Measurements from ENCODE around the gene OBP2A.
"Not testable (repeated sequence)": the region's sequence is repeated elsewhere in the genome, so short reads cannot be mapped to it uniquely, and the experiment has no call there.

OBP2A gene

DNA sequence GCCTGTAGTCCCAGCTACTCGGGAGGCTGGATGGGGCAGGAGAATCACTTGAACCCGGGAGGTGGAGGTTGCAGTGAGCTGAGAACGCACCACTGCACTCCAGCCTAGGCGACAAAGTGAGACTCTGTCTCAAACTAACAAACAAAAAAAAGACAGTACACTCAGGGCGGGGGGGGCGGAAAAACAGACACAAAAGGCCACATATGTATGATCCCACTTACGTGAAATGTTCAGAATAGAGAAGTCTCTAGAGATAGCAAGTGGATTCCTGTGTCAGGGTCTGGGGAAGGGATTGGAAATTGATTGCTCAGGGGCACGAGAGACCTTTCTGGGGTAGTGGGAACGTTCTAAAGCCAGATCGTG, 33.7 kb upstream of the OBP2A start:
- DNase-seq (ENCODE audit: low read depth), result no peak

DNA sequence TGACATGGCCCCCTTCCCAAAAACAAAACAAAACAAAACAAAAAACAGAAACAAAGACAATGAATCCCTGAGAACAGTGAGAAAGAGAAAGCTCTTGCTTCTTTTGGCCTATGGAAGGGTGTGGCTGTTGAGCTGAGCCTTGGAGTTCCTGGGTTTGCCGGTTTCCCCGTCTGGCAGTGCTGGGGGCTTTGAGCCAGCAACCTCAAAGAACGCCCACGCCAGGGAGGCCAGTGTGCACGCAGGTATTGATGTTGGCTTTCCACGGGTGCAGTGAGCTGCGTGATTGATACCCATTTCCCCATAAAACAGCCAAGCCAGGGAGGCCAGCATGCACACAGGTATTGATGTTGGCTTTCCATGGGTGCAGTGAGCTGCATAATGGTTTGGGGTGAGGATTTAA, 33.0 kb upstream of the OBP2A start:
- DNase-seq (ENCODE audit: low read depth), result no peak

DNA sequence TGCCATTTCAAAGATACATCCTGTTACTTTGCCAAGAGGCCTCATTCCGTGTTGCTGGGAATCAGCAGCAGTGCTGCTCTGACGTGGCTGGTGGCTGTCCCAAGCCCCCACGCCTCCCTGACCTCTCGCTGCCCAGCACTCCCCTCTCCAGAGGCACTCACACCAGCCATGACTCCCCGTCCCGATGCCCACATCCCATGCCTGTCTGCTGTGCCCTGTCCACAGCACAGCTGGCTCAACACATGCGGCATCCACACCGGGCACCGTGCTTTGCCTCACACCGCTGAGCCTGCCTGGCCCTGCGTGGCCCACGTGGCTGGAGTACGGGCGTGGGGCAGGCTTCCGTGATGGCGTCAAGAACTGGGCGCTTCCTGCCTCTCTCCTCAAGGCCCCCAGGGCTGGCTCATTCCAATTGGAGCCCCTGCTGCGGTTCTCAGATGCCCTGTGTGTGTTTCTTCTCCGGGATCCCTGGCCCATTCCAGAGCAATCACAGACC, 32.5 kb upstream of the OBP2A start:
- DNase-seq (ENCODE audit: low read depth), result no peak

DNA sequence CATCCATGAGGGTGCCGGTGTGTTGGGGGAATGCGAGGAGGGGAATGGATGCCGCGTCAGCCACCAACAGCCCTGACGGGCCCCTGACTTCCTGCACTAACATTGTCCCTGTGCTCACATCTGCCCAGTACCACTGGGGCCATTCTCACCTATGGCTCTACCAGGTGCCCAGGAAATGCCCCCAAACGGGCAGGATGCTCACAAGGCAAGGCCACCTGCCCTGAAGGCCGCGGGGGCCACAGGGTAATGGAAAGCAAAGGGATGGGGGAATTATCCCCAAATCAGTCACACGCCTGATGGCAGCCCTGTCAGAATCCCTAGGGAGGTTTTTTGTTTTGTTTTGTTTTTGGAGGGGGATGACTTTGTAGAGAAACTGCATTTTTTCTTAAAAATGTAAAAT, 32.0 kb upstream of the OBP2A start:
- not testable (repeated sequence) for DNase-seq (ENCODE audit: low read depth)

DNA sequence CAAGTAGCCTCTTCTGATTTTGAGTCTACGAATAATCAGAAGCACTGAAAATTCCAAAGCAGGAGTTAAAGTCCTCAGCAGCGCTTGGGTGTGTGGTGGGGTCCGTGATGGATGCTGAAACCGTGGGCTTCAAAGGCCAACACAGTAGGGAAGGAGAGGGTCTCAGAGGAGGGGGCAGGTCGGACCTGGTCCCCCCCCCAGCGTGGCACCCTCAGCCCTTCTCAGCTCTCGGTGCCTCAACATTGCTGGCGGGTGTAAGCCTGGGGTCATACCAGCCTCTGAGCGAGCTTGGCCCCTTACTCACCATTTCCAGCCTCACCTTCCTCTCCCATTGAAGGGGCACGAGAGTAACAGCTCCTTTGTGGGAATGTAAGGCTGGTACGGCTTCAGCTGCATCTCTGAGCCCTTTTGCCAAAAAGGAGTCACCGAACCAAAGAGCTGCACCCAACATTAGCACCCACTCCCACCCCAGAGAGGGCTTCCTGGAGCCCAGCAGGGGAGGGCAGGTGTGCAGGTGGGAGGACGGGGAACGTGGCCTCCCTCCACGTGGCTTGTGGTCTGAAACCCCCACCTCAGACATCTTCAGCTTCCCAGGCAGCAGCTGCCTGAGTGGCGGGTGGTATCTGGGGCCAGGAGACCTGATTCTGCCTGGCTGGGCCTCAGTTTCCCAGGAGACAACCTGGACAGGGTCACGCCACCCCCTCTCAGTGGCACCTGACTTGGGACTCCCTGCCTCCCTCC, 31.4 kb upstream of the OBP2A start:
- DNase-seq (ENCODE audit: low read depth), result no peak

DNA sequence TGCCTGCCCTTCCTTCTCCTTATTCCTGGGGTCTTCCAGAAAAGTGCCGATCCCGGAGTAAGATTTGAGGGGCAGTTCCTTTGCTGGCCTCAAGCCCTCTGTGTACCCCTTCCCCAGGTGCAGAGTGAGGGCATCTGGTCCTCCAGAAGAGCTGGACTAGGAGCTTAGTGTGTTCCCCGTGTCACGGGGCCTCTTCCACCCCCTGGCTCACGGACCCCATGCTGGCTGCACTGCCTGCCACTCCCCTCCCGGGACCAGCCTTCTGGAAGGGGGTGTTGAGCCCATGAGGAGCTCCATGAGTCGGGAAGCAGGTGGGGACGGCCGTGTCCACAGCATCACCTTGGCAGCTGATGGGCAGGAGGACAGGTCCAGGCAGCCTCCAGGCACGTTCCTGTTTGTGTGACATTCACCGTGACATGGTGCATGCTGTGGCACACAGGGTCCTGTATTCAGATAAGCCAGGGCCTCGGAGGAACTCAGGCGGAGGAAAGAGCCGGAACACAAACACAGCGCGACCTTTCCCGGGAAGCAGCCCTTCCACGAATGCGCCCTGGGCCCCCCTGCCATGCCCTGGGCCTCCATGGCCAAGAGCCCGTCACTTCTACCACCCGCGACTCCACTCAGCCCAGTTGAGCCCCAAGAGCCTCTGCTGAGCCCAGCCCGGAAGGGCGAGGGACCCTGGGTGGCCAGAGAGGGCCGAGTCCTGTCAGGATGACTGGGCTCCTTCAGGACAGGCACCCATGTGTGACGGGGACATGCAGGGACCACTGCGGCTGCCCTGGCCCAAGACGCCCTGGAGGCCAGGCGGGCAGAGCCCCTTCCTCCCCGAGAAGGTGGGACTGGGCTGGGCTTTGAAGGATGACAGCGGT, 30.6 kb upstream of the OBP2A start:
- DNase-seq (ENCODE audit: low read depth), result no peak

DNA sequence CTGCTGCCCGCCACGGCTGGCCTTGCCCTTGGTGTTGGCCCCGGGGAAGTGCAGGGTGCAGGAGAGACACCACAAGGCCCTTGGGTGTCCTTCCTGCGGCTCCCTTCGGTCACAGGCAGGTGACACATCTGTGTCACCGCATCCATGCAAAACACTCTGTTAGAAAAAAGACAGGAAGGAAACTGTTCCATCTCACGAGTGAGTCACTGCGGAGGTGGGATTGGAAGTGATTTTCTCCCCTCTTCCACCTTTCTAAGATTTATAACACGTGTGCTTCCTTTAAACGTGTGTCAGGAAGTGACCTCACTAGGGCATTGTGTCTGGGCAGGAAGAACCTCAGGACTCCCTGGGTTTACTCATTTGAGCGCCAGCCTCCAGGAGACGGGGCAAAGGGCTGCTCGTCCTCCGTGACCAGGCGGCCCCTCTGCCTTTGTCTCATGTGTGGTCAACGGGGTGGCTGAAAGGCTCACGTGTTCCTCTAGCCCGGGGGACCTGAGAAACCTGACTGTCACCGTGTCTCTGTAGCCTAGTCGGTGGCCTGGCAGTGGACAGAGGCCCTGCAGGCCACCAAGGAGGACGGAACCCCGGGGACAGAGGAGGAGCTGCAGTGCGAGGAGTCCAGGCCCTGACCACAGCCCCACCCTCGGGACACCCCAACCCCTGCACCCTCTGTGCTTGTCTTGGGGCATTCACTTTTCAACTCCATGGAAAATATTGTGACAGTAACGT, 29.6 kb upstream of the OBP2A start:
- DNase-seq (ENCODE audit: low read depth), result no peak

DNA sequence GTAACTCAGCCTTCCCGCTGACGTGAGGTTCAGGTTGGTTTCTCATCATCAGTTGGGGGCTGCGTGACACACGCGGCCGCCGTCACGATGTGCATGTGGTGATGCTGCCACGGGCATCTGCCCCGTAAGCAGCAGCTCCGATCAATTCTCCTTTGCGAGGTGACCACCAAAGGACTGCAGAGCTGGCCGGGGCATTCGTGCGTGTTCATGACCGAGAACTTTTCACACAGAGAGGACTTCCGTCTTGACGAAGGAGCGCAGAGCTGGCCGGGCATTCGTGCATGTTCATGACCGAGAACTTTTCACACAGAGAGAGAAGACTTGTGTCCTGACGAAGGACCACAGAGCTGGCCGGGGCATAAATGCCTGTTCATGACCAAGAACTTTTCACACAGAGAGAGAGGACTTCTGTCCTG, 28.5 kb upstream of the OBP2A start:
- no peak for DNase-seq (ENCODE audit: low read depth)

DNA sequence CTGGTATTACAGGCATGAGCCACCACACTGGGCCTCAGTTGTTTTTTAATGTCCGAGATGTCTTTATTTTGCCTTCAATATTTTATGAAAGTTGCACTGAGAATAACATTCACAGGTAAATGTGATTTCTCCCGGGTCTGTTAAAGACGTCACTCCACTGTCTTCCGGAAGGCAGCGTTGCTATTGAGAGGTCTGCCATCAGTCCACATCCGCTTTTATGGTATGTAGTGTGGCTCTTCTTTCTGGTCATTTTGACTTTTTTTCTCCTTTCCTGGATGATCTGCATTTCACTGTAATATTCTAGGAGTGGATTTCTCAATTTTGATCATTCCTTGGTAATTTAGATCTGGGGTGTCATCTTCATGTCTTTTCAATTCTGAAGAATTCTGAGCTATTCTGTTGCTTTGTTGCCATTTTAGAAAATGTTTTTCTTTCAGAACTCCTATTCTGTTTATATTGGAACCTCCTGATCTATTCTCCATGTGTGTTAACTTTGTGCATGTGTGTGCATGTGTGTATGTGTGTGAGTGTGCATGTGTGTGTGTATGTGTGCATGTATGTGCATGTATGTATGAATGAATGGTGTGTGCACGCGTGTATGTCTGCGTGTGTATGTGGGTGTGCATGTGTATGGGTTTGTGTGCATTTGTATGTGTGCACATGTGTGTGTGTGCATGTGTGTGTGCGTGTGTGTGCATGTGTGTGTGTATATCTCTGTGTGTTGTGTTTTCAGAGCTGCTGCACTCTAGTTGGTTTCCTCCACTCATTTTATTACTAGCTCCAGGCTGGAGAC, 26.6 kb upstream of the OBP2A start:
- no peak for DNase-seq (ENCODE audit: low read depth)

DNA sequence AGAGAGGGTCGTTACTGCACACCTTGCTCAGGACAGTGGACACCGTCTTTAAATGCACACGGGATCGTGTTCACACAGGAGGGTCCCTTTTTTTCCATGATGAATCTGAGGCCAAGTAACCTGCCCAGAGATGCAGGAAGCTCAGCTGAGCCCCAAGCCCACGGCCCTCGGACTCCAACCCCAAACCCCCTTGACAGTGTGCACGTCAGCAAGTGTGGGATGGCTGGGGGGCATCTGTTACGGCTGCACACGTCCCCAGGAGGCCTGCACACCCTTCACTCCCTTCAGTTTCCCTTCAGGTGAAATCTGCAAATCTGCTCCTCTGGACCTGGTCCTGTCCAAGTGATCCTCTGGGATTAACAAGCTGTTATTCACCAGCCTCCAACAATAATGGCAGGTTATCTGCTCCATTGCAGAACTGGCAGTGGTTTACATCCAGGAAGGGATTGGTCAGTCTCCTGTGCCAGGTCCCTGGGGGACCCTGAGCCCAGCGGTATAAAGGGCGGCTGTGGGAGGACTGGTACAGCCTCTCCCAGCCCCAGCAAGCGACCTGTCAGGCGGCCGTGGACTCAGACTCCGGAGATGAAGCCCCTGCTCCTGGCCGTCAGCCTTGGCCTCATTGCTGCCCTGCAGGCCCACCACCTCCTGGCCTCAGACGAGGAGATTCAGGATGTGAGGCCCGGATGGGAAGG, 24.9 kb upstream of the OBP2A start, which contains the start of gene LCN1:
LCN1 (plus strand) TSS at position 525 of the 692 bp plus-strand sequence; CDS start at position 583, 58 bp downstream.
- no peak for DNase-seq (ENCODE audit: low read depth)

DNA sequence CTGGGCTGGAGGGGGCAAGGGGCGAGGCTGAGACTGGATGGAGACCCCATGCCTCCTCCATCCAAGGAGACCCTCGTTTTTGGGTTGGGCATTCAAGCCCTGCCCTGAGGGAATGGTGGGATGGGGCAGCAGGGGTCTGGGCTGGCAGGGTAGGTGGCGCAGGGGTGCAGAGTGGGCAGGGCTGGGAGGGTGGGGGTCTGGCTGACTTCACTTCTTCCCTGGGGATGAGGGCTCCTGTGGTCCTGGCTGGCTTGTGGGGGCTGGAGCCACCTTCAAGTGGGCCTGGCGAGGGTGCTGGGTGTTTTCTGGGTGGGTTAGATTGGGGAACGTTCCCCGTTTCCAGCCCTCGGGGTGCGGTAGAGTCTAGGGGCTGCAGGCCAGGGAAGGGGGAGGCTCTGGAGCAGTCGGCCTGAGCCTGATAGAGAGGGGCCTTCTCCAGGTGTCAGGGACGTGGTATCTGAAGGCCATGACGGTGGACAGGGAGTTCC, 24.3 kb upstream of the OBP2A start:
- no peak for DNase-seq (ENCODE audit: low read depth)

DNA sequence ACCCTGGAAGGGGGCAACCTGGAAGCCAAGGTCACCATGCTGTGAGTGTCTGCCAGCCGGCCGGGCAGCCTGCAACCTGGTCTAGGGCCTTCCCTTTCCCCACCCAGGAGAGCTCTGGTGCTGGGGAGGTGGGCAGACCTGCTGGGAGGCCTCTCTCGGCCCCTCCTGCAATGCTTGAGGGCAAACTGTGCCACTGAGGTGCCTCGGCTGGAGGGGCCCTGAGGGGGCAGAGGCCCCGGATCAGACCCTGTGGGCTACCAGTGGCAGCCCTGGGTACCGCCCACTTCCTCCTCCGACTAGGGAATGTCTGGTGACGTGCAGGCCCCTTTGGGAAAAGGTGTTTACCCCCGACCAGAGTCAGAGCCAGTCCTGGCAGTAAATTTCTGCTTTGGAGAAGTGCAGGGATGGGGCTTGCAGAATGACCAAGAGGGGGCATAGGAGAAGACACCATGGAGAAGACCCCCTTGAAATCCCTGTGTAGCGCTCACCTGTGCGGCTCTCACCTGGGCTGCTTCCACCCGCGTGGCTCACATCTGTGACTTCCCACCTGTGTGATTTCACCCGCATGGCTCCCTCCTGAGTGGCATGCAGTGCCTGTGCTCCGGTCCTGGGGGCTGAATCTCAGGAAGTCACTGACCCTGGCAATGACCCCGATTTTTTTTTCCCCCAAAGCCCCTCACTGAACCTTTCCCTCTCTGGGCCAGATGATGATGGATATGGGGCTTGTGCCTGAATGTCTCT, 23.6 kb upstream of the OBP2A start:
- DNase-seq (ENCODE audit: low read depth), result no peak

DNA sequence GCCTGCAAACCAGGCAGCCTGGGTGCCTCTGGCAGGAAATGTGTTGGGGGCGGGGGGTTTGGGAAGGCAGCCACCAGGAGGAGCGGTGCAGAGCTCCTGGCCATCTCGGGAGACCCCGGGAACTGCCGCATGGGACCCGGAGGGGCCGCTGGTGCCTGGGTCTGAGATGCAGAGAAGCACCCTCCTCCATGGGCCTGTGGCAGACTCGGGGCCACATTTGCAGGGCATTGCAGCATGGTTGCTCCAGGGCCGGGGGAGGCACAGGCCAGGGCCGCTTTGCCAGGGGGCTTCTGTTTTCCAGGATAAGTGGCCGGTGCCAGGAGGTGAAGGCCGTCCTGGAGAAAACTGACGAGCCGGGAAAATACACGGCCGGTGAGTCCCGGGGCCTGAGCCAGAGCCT, 23.0 kb upstream of the OBP2A start:
- no peak for DNase-seq (ENCODE audit: low read depth)

DNA sequence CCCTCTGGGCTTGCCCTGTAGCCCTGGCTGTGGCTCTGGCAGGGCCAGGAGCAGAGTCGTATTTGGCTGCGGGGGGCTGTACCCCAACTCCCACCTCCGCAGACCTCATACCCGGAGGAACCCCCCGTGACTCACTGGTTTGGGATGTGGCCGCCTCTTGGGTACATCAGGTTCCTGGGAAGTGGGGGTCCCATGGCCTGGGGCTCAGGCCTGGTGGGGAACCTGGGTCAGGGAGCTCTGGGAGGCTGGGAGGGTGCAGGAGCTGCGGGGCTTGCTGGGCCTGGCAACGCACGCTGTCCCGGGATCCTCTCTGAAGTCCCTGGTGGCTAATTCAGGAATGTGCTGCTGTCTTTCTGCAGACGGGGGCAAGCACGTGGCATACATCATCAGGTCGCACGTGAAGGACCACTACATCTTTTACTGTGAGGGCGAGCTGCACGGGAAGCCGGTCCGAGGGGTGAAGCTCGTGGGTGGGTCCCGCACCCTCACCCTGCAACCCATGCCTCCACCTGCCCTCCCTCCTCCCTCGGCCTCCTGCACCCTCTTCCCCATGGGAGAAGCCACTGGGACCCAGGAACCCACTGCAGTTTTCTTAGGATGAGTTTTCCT, 22.3 kb upstream of the OBP2A start:
- DNase-seq (ENCODE audit: low read depth), result no peak

DNA sequence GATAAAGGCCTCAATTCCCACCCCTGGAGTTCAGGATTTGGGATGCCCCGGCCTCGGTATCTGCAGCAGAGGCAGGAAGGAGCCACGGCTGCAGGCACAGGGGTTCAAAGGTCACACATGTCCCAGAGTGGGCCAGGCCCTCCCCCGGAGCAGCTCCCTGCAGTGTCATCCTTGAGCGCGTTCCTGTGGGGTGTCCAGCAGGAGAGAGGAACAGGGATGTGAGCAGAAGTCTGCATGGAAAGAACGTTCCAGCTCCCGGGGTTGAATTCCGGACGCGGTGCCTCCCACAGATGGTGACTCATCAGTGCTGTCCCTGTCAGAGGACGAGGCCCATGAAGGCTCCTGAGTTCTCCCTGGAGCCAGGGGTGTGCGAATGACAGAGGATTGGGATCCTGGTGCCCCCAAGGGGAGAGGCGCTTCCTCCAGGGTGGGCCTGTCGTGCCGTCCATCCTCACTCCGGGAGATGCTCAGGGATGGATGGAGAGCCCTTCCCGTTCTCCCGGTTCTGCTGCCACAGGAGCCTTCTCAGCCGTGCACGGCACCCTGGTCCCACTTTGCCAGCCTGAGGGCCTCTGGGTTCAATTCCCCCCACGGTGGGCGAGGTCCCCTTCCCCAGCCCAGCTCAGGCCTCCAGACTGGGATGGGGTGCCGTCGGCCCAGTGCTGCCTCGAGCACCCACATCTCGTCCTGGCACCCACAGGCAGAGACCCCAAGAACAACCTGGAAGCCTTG, 21.6 kb upstream of the OBP2A start:
- DNase-seq (ENCODE audit: low read depth), result no peak

DNA sequence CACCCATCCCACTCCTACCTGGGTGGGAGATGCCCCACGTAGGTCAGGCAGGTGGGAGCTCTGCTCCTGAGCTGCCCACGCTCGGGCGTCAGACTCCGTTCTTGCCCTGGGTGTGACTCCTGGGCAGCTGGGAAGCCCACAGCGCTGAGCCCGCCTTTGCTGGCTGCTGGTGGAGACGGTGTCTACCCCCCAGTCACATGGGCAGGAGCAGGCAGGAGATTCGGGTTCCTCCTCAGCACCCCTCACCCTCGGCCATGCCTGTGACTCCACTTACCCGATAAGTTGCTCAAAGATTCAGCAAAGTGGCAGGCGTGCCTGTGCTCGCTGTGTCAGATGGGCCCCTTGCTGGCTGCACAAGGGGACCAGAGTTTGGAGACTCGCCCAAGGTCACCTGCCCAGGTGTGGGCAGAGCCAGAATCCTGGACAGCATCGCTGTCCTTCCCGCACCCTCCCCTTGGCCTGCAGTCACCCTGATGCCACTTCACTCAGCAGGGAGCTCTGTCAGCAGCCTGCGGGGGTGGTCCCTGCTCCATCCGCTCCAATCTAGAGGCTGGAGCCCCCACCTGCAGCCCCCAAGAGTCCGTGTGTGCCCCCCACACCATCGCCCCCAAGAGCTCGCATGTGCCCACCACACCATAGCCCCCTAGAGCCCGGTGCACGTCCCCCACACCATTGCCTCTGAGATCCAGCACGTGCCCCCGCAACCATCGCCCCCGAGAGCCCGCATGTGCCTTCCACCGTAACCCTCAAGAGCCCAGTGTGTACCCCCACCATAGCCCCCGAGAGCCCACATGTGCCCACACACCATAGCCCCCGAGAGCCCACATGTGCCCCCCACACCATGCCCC, 20.5 kb upstream of the OBP2A start:
- DNase-seq (ENCODE audit: low read depth), result no peak

DNA sequence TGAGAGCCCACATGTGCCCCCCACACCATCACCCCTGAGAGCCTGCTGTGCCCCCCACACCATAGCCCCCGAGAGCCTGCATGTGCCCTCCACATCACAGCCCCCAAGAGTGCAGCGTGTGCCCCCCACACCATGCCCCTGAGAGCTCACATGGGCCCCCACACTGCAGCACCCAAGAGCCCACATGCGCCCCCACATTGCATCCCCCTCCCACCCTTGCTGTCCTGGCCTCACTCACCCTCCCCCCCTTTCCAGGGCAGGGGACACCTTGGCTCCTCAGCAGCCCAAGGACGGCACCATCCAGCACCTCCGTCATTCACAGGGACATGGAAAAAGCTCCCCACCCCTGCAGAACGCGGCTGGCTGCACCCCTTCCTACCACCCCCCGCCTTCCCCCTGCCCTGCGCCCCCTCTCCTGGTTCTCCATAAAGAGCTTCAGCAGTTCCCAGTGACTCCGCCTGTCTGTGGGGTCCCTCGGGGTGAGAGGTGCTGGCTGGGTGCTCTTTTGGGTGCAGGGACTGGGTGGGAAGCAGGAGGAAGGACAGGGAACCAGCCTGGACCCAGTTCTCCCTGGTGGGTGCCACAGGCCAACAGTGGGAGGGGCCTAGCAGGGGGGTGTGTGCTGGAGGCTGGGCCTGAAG, 19.7 kb upstream of the OBP2A start:
- DNase-seq (ENCODE audit: low read depth), result no peak

Data from stromal cell of bone marrow (primary cell).